Uterus (tissue), 4 donors: ENCODE data around the gene CTSF. TPM values are rescaled to one million over a fixed set of nuclear protein-coding genes. Genes with fewer than 3 reads are reported as not detected.

Experiments
- DNase-seq, 2 donors: peaks; one replicate each; pipeline ENCODE4 v3.0.0-alpha.2; 2019 to 2020
- H3K27ac ChIP-seq, 2 donors: fragments of 200-600 bp; sonication (generic); 1 replicate in 1 of 2; 2 replicates in 1 of 2; pipeline ENCODE4 v1.5.1; 2016 to 2018
- H3K27me3 ChIP-seq, 2 donors: fragments of 200-600 bp; sonication (generic); one replicate each; pipeline ENCODE4 v1.5.1; 2018 to 2019; ENCODE audit warnings: control low read depth in 1 of 2
- H3K36me3 ChIP-seq, 2 donors: fragments of 200-600 bp; sonication (generic); one replicate each; pipeline ENCODE4 v1.5.1; 2019; ENCODE audit warnings: control low read depth in 1 of 2
- H3K4me1 ChIP-seq, 2 donors: fragments of 200-600 bp; sonication (generic); one replicate each; pipeline ENCODE4 v1.5.1; 2018 to 2019; ENCODE audit warnings: control low read depth in 1 of 2
- H3K4me3 ChIP-seq, 2 donors: fragments of 200-600 bp; sonication (generic); 1 replicate in 1 of 2; 2 replicates in 1 of 2; pipeline ENCODE4 v1.5.1; 2018 to 2019; ENCODE audit warnings: mild to moderate bottlenecking in 1 of 2
- H3K9me3 ChIP-seq, 2 donors: fragments of 200-600 bp; sonication (generic); one replicate each; pipeline ENCODE4 v1.5.1; 2019; ENCODE audit warnings: control low read depth in 1 of 2
- POLR2A ChIP-seq, 2 donors: fragments of 450-650 bp; IDR thresholded peaks; one replicate each; pipeline ENCODE4 v1.6.1; 2016; ENCODE audit warnings: antibody characterized with exemption in 2 of 2, mild to moderate bottlenecking in 1 of 2, moderate library complexity in 1 of 2
- intact Hi-C: fragments of 100-400 bp; cut with DNase I; formaldehyde crosslinking; loops from one replicate; pipeline ENCODE4 v1.15.1; 2023; ENCODE audit warnings: low total_unique reads
- total RNA-seq, 4 donors: library from RNA; depleted of rRNA in 3 of 4; stranded (reverse); fragments of >200 nt in 3 of 4; gene quantifications; one replicate each; pipeline versions ENCODE4 v1.1.0 to v1.2.4, GENCODE V29; 2014 to 2023
- TF ChIP-seq, protein P1 (sequence below), 4 experiments: fragments of 200-600 bp in 2 of 4; fragments of 450-650 bp in 2 of 4; sonication (generic) in 2 of 4; IDR thresholded peaks; one replicate each; pipeline ENCODE4 v1.5.1; 2016 to 2019; ENCODE audit warnings: antibody characterized with exemption in 4 of 4, mild to moderate bottlenecking in 2 of 4, moderate library complexity in 1 of 4
- donor health status: DM: yes; HTN: yes; CAD: no.

CTSF gene
- total RNA-seq, 4 donors from 2014 or later = 61.2 to 89.1 (median 83.6) TPM

DNA sequence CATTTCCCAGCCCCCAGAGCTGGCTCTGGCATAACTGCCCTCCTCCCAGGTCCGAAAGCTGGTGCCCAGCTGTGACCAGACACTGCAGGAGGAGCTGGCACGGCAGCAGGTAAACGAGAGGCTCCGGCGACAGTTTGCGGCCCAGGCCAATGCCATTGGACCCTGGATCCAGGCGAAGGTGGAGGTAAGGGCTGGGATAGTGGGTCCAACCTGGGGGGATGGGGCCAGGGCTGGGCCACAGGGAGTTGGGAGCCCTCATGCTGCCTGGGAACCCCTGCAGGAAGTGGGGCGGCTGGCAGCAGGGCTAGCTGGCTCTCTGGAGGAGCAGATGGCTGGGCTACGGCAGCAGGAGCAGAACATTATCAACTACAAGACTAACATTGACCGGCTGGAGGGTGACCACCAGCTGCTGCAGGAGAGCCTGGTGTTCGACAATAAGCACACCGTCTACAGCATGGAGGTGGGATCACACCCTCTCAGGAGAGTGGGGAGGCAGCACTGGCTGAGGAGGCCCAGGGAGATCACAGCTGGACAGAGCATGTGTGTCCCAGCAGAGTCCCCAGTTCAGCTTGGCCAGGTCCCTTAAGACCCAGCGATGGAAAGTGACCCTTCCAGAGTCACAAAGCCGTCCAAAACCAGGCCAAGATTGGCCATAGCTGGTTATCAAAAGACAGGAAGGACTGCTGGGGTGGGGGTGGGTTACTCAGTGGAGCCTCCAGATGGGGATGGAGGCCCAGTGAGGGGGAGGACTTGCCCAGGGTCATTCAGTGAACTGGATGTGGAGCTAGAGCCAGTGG, 7.0 kb downstream of the CTSF start:
- H3K9me3 ChIP-seq = no peaks in the 10 kb centered on the region
- no peak overlapping the region for H3K4me3 ChIP-seq
- no peaks in the 10 kb centered on the region for H3K27me3 ChIP-seq
- H3K4me1 ChIP-seq = no peaks in the 10 kb centered on the region
- DNase-seq = no peak
- TF ChIP-seq, protein P1, sequence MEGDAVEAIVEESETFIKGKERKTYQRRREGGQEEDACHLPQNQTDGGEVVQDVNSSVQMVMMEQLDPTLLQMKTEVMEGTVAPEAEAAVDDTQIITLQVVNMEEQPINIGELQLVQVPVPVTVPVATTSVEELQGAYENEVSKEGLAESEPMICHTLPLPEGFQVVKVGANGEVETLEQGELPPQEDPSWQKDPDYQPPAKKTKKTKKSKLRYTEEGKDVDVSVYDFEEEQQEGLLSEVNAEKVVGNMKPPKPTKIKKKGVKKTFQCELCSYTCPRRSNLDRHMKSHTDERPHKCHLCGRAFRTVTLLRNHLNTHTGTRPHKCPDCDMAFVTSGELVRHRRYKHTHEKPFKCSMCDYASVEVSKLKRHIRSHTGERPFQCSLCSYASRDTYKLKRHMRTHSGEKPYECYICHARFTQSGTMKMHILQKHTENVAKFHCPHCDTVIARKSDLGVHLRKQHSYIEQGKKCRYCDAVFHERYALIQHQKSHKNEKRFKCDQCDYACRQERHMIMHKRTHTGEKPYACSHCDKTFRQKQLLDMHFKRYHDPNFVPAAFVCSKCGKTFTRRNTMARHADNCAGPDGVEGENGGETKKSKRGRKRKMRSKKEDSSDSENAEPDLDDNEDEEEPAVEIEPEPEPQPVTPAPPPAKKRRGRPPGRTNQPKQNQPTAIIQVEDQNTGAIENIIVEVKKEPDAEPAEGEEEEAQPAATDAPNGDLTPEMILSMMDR (IDR thresholded peaks at IDR 0.05) = no peak
- no peak for TF ChIP-seq POLR2A (IDR thresholded peaks at IDR 0.05)
- H3K27ac ChIP-seq = no peak overlapping the region
- intact Hi-C loops = no loop called here
- no peaks in the 10 kb centered on the region for H3K36me3 ChIP-seq

DNA sequence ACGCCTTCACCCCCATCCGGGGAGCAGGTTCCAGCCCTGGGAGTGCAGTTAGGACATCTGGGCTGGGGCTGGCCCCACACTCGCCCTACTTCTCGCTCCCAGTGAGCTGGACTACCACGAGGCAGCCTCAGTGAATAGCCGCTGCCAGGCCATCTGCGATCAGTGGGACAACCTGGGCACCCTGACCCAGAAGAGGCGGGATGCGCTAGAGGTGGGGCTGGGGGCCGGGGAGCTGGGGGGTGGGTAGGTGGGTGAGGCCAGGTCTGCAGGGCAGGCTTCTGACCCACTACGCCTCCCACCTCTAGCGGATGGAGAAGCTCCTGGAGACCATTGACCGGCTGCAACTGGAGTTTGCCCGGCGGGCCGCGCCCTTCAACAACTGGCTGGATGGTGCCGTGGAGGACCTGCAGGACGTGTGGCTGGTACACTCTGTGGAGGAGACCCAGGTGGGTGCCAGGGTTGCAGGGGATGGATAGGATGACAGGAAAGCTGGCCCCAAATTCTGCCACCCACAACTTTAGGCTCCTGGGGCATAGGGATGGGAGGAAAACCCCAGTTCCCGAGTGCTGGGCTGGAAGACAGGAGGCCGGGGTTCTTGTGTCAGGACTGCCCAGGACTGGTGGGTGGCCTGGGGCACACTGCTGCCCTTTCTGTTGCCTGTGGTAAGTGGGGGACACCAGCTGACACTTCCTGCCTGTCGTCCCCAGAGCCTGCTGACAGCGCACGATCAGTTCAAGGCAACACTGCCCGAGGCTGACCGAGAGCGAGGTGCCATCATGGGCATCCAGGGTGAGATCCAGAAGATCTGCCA, 8.3 kb downstream of the CTSF start:
- Histone ChIP-seq H3K9me3 (no peaks in the 10 kb centered on the region), H3K27ac (no peak overlapping the region), H3K36me3 (no peaks in the 10 kb centered on the region), H3K4me1 (no peaks in the 10 kb centered on the region), H3K4me3 (no peak overlapping the region), H3K27me3 (no peaks in the 10 kb centered on the region)
- TF ChIP-seq POLR2A (IDR thresholded peaks at IDR 0.05) = no peak
- TF ChIP-seq, protein P1 (IDR thresholded peaks at IDR 0.05) = no peak
- intact Hi-C loops = no loop called here
- no peak for DNase-seq

DNA sequence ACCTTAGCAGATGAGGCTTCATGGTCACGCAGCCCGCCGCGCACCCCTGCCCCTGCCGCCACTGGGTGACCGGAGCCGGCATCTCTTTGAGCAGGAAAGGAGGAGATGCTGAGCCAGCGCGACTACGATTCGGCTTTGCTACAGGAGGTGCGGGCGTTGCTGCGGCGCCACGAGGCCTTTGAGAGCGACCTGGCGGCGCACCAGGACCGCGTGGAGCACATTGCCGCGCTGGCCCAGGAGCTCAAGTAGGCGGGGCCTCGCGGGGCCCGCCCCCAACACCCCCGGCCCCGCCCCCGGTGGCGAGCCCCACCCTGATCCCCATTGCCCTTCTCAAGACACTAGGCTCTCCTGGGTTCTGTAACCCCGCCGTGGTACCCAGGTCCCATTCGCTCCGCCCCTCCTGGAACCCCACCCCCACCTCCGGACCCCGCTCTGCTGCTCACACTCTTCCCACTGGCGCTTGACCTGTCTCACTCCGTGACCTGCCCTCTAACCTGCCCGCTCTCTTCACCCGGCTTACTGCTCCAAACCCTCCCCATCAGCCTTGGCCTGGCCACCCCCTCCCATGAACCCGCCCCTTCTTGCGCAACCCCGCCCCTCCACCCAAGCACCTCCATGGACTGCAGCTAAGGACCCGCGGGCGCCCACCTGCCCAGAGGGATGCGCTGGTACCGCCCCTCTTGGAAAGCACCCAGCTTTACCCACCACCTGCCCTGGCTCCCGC, 9.1 kb downstream of the CTSF start:
- Histone ChIP-seq H3K27ac (no peak overlapping the region), H3K36me3 (no peaks in the 10 kb centered on the region), H3K4me3 (peak overlapping the region in 1 of 2 donors; percentile 1), H3K4me1 (no peaks in the 10 kb centered on the region), H3K27me3 (no peaks in the 10 kb centered on the region), H3K9me3 (no peaks in the 10 kb centered on the region)
- intact Hi-C loops = no loop called here
- peak; percentile 46 to 60 for DNase-seq
- no peak for TF ChIP-seq POLR2A (IDR thresholded peaks at IDR 0.05)
- TF ChIP-seq, protein P1 (IDR thresholded peaks at IDR 0.05) = no peak

DNA sequence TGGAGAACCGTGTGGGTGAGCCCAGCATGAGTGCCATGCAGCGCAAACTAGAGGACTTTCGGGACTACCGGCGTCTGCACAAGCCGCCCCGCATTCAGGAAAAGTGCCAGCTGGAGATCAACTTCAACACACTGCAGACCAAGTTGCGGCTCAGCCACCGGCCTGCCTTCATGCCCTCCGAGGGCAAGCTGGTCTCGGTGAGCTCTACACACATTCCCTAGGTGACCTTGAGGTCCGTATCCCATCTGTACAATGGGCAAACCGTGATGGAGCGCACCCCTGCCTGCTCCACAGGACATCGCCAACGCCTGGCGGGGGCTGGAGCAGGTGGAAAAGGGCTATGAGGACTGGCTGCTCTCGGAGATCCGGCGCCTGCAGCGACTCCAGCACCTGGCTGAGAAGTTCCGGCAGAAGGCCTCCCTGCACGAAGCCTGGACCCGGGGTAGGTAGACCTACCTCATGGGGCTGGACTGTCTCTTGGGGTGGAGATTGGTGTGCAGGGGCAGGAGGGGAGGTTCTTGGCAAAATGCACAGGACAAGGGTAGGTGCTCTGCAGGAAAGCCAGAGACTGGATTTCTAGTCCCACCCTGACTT, 10.6 kb downstream of the CTSF start:
- Histone ChIP-seq H3K4me3 (no peak overlapping the region), H3K27me3 (no peaks in the 10 kb centered on the region), H3K27ac (no peak overlapping the region), H3K36me3 (no peaks in the 10 kb centered on the region), H3K9me3 (no peaks in the 10 kb centered on the region), H3K4me1 (no peaks in the 10 kb centered on the region)
- intact Hi-C loops = no loop called here
- DNase-seq = no peak
- TF ChIP-seq, protein P1 (IDR thresholded peaks at IDR 0.05) = no peak
- TF ChIP-seq POLR2A (IDR thresholded peaks at IDR 0.05) = no peak
